ENCODE data around the gene DPRX. TPM values are rescaled to one million over a fixed set of nuclear protein-coding genes. Genes with fewer than 3 reads are reported as not detected.
A peak's percentile ranks its signal among the peaks of the same experiment; 100 is the strongest.

The DPRX gene
- total RNA-seq, 2 donors from 2014 or later, result not detected

- no peaks in the 10 kb centered on the region for H3K27me3 ChIP-seq (replicated peaks; ENCODE audit: insufficient read depth)
- H3K36me3 ChIP-seq, result no peaks in the 10 kb centered on the region
- no peak overlapping the region for H3K27ac ChIP-seq
- no peaks in the 10 kb centered on the region for H3K9me3 ChIP-seq
- WGBS, result 78% methylated on average over 9 of the region's 9 CpGs
- H3K4me3 ChIP-seq, result no peak overlapping the region
- DNase-seq (ENCODE audit: low spot score), result no peak
- TF ChIP-seq POLR2AphosphoS5 (IDR thresholded peaks at IDR 0.05) (no peak), POLR2A (IDR thresholded peaks at IDR 0.05) (no peak), CTCF (IDR thresholded peaks at IDR 0.05) (no peak)
- intact Hi-C loops (cut with DNase I), result no loop called here
- H3K4me1 ChIP-seq (replicated peaks), result no peaks in the 10 kb centered on the region
These were observed 35.7 kb upstream of the DPRX start for GRCh38 chr19:53596056-53596455.

- no peaks in the 10 kb centered on the region for H3K9me3 ChIP-seq
- peak; percentile 58 for DNase-seq (ENCODE audit: low spot score)
- 59% methylated on average over 12 of the region's 12 CpGs for WGBS
- H3K4me1 ChIP-seq (replicated peaks), result no peaks in the 10 kb centered on the region
- H3K4me3 ChIP-seq, result no peak overlapping the region
- intact Hi-C loops (cut with DNase I), result no loop called here
- no peak overlapping the region for H3K27ac ChIP-seq
- H3K36me3 ChIP-seq, result no peaks in the 10 kb centered on the region
- no peaks in the 10 kb centered on the region for H3K27me3 ChIP-seq (replicated peaks; ENCODE audit: insufficient read depth)
- TF ChIP-seq POLR2AphosphoS5 (IDR thresholded peaks at IDR 0.05), result peak; percentile 61
- TF ChIP-seq POLR2A (IDR thresholded peaks at IDR 0.05), result no peak
- TF ChIP-seq CTCF (IDR thresholded peaks at IDR 0.05), result no peak
These were observed 34.8 kb upstream of the DPRX start for GRCh38 chr19:53597023-53597422.

- peak; percentile 15 for DNase-seq (ENCODE audit: low spot score)
- Histone ChIP-seq H3K27ac (peak overlapping the region; percentile 24 to 55), H3K36me3 (no peaks in the 10 kb centered on the region), H3K4me3 (no peak overlapping the region), H3K4me1 (replicated peaks) (no peaks in the 10 kb centered on the region), H3K27me3 (replicated peaks; ENCODE audit: insufficient read depth) (no peaks in the 10 kb centered on the region), H3K9me3 (no peaks in the 10 kb centered on the region)
- 50% methylated on average over 10 of the region's 10 CpGs for WGBS
- TF ChIP-seq POLR2A (IDR thresholded peaks at IDR 0.05) (no peak), CTCF (IDR thresholded peaks at IDR 0.05) (no peak), POLR2AphosphoS5 (IDR thresholded peaks at IDR 0.05) (peak; percentile 19)
- intact Hi-C loops (cut with DNase I), result no loop called here
These were observed 33.4 kb upstream of the DPRX start for GRCh38 chr19:53598361-53598760.

GRCh38 chr19:53600217-53600616, 31.6 kb upstream of the DPRX start:
- intact Hi-C loops (cut with DNase I), result no loop called here
- DNase-seq (ENCODE audit: low spot score), result no peak
- H3K4me1 ChIP-seq (replicated peaks), result no peaks in the 10 kb centered on the region
- H3K36me3 ChIP-seq, result no peaks in the 10 kb centered on the region
- no peaks in the 10 kb centered on the region for H3K27me3 ChIP-seq (replicated peaks; ENCODE audit: insufficient read depth)
- H3K27ac ChIP-seq, result no peak overlapping the region
- WGBS, result 78% methylated on average over 4 of the region's 4 CpGs
- no peak overlapping the region for H3K4me3 ChIP-seq
- TF ChIP-seq CTCF (IDR thresholded peaks at IDR 0.05) (no peak), POLR2AphosphoS5 (IDR thresholded peaks at IDR 0.05) (no peak)
- H3K9me3 ChIP-seq, result no peaks in the 10 kb centered on the region

- no peaks in the 10 kb centered on the region for H3K36me3 ChIP-seq
- 85% methylated on average over 15 of the region's 15 CpGs for WGBS
- no peaks in the 10 kb centered on the region for H3K4me1 ChIP-seq (replicated peaks)
- intact Hi-C loops (cut with DNase I), result no loop called here
- TF ChIP-seq POLR2A (IDR thresholded peaks at IDR 0.05) (no peak), POLR2AphosphoS5 (IDR thresholded peaks at IDR 0.05) (no peak), CTCF (IDR thresholded peaks at IDR 0.05) (no peak)
- no peak overlapping the region for H3K27ac ChIP-seq
- no peak overlapping the region for H3K4me3 ChIP-seq
- no peaks in the 10 kb centered on the region for H3K27me3 ChIP-seq (replicated peaks; ENCODE audit: insufficient read depth)
- no peaks in the 10 kb centered on the region for H3K9me3 ChIP-seq
- no peak for DNase-seq (ENCODE audit: low spot score)
These were observed 25.8 kb upstream of the DPRX start for GRCh38 chr19:53606031-53606430.

Measured in prostate gland (tissue), 2 donors.